ENCODE data around the gene IQUB.

IQUB gene

DNA sequence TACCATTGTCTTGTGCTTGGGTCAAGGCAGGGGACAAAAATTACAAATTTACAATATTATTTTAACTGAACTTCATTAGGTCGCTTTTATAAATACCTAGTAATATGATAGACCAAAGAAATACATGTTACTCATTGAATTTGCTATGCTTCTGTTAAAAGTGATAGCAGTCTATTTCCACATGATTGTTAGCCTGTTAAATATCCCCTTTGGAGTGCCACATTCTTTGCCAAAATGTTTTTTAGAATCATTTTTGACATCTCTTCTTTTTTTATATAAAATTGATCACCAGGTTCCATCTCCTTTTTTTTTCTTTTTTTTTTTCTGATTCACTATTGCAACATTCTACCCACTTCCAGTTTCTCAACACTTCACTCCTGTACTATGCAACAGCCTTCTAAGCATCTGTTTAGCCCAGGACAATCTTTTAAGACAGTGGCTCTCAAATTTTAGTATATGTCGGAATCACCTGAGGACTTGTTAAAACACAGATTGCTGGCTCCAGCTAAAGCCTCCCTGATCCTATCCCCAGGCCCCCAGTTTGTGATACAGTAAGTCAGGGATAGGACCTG is 39.6 kb upstream of the IQUB start:
- CTCF ChIA-PET = no interaction called here
- TF ChIP-seq BHLHE40 (IDR thresholded peaks at IDR 0.05; ENCODE audit: borderline replicate concordance) = no peak
- no peak for TF ChIP-seq HDGF (IDR thresholded peaks at IDR 0.05; ENCODE audit: borderline replicate concordance)
- no peak for TF ChIP-seq ARNT (IDR thresholded peaks at IDR 0.05)
- TF ChIP-seq ELF4 (IDR thresholded peaks at IDR 0.05) = no peak
- TF ChIP-seq FOXM1 (IDR thresholded peaks at IDR 0.05; ENCODE audit: borderline replicate concordance) = no peak
- TF ChIP-seq ZNF384 (IDR thresholded peaks at IDR 0.05) = no peak
- DNase-seq (ENCODE audit: extremely low spot score) = no peak
- POLR2A ChIA-PET = no interaction called here

DNA sequence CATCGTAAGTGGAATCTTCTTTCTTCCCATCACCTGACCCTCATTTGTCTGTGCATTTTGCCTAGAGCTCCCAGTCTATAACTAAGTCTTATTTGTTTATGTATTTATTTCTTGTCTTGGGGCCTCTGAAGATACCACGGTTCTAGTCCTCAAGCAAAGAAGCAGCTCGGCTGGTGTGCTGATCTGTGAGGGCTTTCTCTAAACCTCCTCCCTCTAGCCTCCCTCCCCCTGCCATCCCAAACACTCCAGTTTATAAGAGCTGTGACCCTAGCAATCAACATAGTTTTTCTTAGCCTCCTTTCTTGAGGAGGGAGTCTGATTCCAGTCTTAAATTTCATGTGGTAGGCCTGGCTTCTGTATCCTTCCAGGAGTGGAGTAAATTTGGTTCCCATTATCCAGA is 38.9 kb upstream of the IQUB start:
- DNase-seq (ENCODE audit: extremely low spot score) = no peak
- CTCF ChIA-PET = no interaction called here
- POLR2A ChIA-PET = no interaction called here
- TF ChIP-seq FOXM1 (IDR thresholded peaks at IDR 0.05; ENCODE audit: borderline replicate concordance) (no peak), LEF1 (IDR thresholded peaks at IDR 0.05; ENCODE audit: borderline replicate concordance) (no peak), ZNF384 (IDR thresholded peaks at IDR 0.05) (no peak), HDGF (IDR thresholded peaks at IDR 0.05; ENCODE audit: borderline replicate concordance) (no peak), TARDBP (IDR thresholded peaks at IDR 0.05) (no peak), SUZ12 (IDR thresholded peaks at IDR 0.05) (no peak), CTBP1 (IDR thresholded peaks at IDR 0.05; ENCODE audit: borderline replicate concordance) (no peak), FOXK2 (IDR thresholded peaks at IDR 0.05) (no peak), ELF4 (IDR thresholded peaks at IDR 0.05) (no peak)

DNA sequence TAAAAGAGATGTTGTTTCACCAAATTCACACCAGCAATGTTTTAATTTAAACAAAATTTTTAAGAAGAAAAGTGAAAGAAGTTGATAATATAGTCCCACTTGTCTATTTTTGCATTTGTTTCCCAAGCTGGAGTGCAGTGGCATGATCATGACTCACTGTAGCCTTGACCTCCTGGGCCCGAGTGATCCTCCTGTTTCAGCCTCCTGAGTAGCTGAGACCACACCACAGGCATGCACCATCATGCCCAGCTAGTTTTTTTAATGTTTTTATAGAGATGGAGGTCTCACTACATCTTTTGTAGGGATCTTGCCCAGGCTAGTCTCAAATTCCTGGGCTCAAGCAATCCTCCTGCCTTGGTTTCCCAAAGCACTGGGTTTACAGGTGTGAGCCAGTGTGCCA is 37.3 kb upstream of the IQUB start:
- no peak for DNase-seq (ENCODE audit: extremely low spot score)
- ChIA-PET CTCF (no interaction called here), POLR2A (no interaction called here)
- TF ChIP-seq BHLHE40 (IDR thresholded peaks at IDR 0.05; ENCODE audit: borderline replicate concordance) = no peak
- TF ChIP-seq L3MBTL2 (conservative IDR thresholded peaks at IDR 0.05) = no peak
- no peak for TF ChIP-seq ZNF384 (IDR thresholded peaks at IDR 0.05)
- TF ChIP-seq FOXM1 (IDR thresholded peaks at IDR 0.05; ENCODE audit: borderline replicate concordance) = no peak
- TF ChIP-seq CTBP1 (IDR thresholded peaks at IDR 0.05; ENCODE audit: borderline replicate concordance) = no peak
- no peak for TF ChIP-seq FOXA1 (IDR thresholded peaks at IDR 0.05)
- no peak for TF ChIP-seq SP1 (IDR thresholded peaks at IDR 0.05)
- TF ChIP-seq TARDBP (IDR thresholded peaks at IDR 0.05) = no peak
- TF ChIP-seq FOXK2 (IDR thresholded peaks at IDR 0.05) = no peak
- no peak for TF ChIP-seq NFRKB (IDR thresholded peaks at IDR 0.05)
- no peak for TF ChIP-seq LEF1 (IDR thresholded peaks at IDR 0.05; ENCODE audit: borderline replicate concordance)
- TF ChIP-seq ELF4 (IDR thresholded peaks at IDR 0.05) = no peak

DNA sequence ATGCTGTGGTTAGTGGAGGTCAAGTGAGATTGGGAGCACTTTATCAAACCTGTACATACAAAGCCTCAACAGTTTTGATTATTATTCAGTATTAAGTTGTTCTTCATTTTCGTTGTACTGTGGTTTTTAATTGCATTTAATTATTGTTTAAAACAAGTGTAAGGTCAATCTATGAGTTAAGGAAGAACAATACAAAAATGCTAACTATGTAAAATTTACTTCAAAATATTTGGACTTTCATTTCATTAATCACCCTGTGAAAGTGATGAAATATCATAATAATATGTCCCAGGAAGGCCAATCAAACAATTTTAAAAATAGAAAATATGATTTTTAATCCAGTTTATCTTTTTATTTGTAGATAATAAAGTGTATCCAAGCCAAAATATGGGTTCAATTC is 36.8 kb upstream of the IQUB start:
- ChIA-PET POLR2A (no interaction called here), CTCF (no interaction called here)
- TF ChIP-seq ARNT (IDR thresholded peaks at IDR 0.05) = no peak
- TF ChIP-seq ZNF384 (IDR thresholded peaks at IDR 0.05) = no peak
- TF ChIP-seq SP1 (IDR thresholded peaks at IDR 0.05) = no peak
- TF ChIP-seq FOXA1 (IDR thresholded peaks at IDR 0.05) = no peak
- TF ChIP-seq FOXM1 (IDR thresholded peaks at IDR 0.05; ENCODE audit: borderline replicate concordance) = no peak
- TF ChIP-seq CTBP1 (IDR thresholded peaks at IDR 0.05; ENCODE audit: borderline replicate concordance) = no peak
- DNase-seq (ENCODE audit: extremely low spot score) = no peak

DNA sequence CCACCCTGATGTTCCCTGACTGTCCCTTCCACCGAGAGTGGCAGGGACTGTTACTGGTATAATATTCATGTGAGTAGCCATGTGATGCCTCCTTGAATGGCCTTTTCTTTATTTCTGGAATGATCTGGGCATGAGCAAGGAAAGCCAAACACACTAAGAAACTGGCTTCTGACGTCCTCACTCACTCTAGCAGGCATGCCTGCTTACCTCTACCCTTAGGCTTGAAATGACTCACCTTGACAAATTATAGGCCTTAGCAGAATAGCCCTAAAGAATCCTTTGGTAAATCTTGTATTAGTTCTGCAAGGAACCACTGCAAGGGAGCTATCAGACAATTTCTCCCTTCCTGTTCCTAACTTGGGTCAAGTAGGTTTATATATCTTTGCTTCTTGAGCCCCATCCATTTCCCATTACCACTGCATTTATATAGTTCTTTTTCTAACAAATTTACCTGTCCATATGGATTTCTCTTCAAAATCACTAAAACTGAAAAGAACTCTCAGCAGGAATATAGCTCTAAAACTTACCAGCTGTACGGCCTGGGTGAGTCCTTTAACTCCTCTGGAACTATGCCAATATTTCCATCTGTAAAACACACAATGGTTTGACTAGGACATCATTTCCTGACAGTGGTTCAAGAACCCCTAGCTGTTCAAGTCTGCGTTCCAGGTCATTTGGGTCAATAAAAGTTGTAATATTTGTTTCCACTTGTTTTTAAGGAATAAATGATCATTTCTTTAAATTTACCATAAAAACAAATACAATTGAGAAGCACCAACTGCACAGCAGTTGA is 36.2 kb upstream of the IQUB start:
- ChIA-PET POLR2A (interaction anchor here (2.2 kb wide), 1 partner anchor 13 kb away, joined by 8 read pairs; the partner anchor contains the start of gene NDUFA5), CTCF (interaction anchor here (0.9 kb wide), 1 partner anchor 13 kb away, joined by 3 read pairs; the partner anchor contains the start of gene NDUFA5)
- TF ChIP-seq ELF4 (IDR thresholded peaks at IDR 0.05) (no peak), CTBP1 (IDR thresholded peaks at IDR 0.05; ENCODE audit: borderline replicate concordance) (no peak), FOXA1 (IDR thresholded peaks at IDR 0.05) (no peak), SUZ12 (IDR thresholded peaks at IDR 0.05) (no peak), L3MBTL2 (conservative IDR thresholded peaks at IDR 0.05) (no peak), HDGF (IDR thresholded peaks at IDR 0.05; ENCODE audit: borderline replicate concordance) (no peak), BHLHE40 (IDR thresholded peaks at IDR 0.05; ENCODE audit: borderline replicate concordance) (no peak), NFRKB (IDR thresholded peaks at IDR 0.05) (no peak), SP1 (IDR thresholded peaks at IDR 0.05) (no peak), TARDBP (IDR thresholded peaks at IDR 0.05) (no peak), FOXM1 (IDR thresholded peaks at IDR 0.05; ENCODE audit: borderline replicate concordance) (no peak), FOXK2 (IDR thresholded peaks at IDR 0.05) (no peak), ARNT (IDR thresholded peaks at IDR 0.05) (no peak), ZNF384 (IDR thresholded peaks at IDR 0.05) (no peak), LEF1 (IDR thresholded peaks at IDR 0.05; ENCODE audit: borderline replicate concordance) (no peak)
- TF ChIP-seq, protein P1, sequence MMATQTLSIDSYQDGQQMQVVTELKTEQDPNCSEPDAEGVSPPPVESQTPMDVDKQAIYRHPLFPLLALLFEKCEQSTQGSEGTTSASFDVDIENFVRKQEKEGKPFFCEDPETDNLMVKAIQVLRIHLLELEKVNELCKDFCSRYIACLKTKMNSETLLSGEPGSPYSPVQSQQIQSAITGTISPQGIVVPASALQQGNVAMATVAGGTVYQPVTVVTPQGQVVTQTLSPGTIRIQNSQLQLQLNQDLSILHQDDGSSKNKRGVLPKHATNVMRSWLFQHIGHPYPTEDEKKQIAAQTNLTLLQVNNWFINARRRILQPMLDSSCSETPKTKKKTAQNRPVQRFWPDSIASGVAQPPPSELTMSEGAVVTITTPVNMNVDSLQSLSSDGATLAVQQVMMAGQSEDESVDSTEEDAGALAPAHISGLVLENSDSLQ (IDR thresholded peaks at IDR 0.05) = no peak
- DNase-seq (ENCODE audit: extremely low spot score) = no peak

DNA sequence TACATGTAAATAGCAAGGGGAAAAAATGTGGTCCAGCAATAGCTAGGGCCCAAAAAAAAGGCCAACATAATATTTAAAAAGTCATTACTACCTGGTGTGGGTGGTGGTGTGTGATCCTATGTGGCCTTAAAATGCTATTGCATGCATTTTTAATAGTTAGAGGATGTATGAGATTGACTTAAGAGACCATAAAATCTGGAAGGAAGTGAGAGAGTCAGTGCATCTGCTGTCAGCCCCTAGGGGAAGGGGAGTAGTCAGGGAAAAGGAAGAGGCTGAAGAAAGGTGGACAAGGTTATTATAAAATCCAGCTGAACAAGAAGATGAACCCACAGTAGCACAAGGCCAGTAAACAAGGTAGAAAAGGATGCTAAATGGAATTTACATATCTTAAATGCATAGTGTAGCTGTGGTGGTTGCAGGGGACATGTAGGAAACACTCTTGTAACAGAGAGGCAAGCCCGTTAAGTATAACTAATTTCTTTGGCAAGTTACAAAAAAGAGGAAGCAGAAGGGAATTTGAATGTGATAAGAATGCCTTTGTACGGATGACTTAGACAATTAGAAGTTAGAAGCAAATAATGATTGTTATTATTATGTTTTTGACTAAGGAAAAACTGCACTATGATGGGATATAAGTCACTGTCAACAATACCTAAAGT is 35.1 kb upstream of the IQUB start:
- no peak for DNase-seq (ENCODE audit: extremely low spot score)
- POLR2A ChIA-PET = interaction anchor here (2.2 kb wide), 1 partner anchor 12 kb away, joined by 8 read pairs; the partner anchor contains the start of gene NDUFA5
- TF ChIP-seq BHLHE40 (IDR thresholded peaks at IDR 0.05; ENCODE audit: borderline replicate concordance) (no peak), NFRKB (IDR thresholded peaks at IDR 0.05) (no peak), SUZ12 (IDR thresholded peaks at IDR 0.05) (no peak), TARDBP (IDR thresholded peaks at IDR 0.05) (no peak), ARNT (IDR thresholded peaks at IDR 0.05) (no peak), FOXA1 (IDR thresholded peaks at IDR 0.05) (no peak)
- CTCF ChIA-PET = interaction anchor here (0.9 kb wide), 1 partner anchor 12 kb away, joined by 3 read pairs; the partner anchor contains the start of gene NDUFA5

DNA sequence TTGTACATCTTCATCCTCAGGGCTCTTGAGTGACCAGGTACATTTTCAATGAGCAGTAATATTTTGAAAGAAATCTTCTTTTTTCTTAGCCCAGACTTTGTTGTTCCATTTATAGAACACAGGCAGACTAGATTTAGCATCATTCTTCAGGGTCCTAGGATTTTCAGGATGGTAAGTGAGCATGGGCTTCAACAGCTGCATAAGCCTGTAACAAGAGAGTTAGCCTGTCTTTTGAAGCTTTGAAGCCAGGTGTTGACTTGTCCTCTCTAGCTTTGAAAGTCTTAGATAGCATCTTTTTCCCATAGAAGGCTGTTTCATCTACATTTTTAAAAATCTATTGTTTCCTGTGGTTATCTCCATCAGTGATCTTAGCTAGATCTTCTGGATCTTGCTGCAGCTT is 27.7 kb upstream of the IQUB start:
- TF ChIP-seq L3MBTL2 (conservative IDR thresholded peaks at IDR 0.05) (no peak), HDGF (IDR thresholded peaks at IDR 0.05; ENCODE audit: borderline replicate concordance) (no peak), SUZ12 (IDR thresholded peaks at IDR 0.05) (no peak), FOXM1 (IDR thresholded peaks at IDR 0.05; ENCODE audit: borderline replicate concordance) (no peak), TARDBP (IDR thresholded peaks at IDR 0.05) (no peak), FOXK2 (IDR thresholded peaks at IDR 0.05) (no peak)
- CTCF ChIA-PET = no interaction called here
- POLR2A ChIA-PET = interaction anchor here (1.1 kb wide), 1 partner anchor 187 kb away, joined by 3 read pairs; the partner anchor contains the start of gene WASL
- DNase-seq (ENCODE audit: extremely low spot score) = no peak

Data from HEK293T (cell line).